ENCODE results near the gene PARP4. TPM values are rescaled to one million over a fixed set of nuclear protein-coding genes. Genes with fewer than 3 reads are reported as not detected.

Gene PARP4
- polyA plus RNA-seq, 1 donor from 2014 or later = 0.76 TPM

DNA sequence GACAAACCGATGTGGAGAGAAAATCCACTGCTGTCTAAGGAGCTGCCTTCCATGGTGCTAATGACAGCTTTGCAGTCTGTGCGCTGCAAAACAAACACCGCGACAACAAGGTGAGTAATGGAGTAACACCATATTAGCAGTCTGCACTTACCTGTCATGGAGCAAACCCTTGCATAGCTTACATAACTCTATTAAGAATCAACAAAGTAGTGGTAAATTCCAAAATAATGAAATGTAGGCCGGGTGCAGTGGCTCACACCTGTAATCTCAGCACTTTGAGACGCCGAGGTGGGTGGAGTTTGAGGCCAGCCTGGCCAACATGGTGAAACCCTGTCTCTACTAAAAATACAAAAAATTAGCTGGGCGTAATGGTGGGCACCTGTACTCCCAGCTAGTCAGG lies 56.2 kb downstream of the PARP4 start:
- no peak for TF ChIP-seq EZH2 (IDR thresholded peaks at IDR 0.05; ENCODE audit: borderline replicate concordance, insufficient read depth, low read length, poor library complexity, severe bottlenecking)
- TF ChIP-seq RAD21 (conservative IDR thresholded peaks at IDR 0.05) = no peak
- no peak for TF ChIP-seq SMC3 (conservative IDR thresholded peaks at IDR 0.05; ENCODE audit: poor library complexity)
- TF ChIP-seq, protein P1, sequence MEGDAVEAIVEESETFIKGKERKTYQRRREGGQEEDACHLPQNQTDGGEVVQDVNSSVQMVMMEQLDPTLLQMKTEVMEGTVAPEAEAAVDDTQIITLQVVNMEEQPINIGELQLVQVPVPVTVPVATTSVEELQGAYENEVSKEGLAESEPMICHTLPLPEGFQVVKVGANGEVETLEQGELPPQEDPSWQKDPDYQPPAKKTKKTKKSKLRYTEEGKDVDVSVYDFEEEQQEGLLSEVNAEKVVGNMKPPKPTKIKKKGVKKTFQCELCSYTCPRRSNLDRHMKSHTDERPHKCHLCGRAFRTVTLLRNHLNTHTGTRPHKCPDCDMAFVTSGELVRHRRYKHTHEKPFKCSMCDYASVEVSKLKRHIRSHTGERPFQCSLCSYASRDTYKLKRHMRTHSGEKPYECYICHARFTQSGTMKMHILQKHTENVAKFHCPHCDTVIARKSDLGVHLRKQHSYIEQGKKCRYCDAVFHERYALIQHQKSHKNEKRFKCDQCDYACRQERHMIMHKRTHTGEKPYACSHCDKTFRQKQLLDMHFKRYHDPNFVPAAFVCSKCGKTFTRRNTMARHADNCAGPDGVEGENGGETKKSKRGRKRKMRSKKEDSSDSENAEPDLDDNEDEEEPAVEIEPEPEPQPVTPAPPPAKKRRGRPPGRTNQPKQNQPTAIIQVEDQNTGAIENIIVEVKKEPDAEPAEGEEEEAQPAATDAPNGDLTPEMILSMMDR (IDR thresholded peaks at IDR 0.05; ENCODE audit: poor library complexity, severe bottlenecking) = no peak
- TF ChIP-seq EP300 (conservative IDR thresholded peaks at IDR 0.05; ENCODE audit: poor library complexity, severe bottlenecking) = no peak
- TF ChIP-seq, protein P2, sequence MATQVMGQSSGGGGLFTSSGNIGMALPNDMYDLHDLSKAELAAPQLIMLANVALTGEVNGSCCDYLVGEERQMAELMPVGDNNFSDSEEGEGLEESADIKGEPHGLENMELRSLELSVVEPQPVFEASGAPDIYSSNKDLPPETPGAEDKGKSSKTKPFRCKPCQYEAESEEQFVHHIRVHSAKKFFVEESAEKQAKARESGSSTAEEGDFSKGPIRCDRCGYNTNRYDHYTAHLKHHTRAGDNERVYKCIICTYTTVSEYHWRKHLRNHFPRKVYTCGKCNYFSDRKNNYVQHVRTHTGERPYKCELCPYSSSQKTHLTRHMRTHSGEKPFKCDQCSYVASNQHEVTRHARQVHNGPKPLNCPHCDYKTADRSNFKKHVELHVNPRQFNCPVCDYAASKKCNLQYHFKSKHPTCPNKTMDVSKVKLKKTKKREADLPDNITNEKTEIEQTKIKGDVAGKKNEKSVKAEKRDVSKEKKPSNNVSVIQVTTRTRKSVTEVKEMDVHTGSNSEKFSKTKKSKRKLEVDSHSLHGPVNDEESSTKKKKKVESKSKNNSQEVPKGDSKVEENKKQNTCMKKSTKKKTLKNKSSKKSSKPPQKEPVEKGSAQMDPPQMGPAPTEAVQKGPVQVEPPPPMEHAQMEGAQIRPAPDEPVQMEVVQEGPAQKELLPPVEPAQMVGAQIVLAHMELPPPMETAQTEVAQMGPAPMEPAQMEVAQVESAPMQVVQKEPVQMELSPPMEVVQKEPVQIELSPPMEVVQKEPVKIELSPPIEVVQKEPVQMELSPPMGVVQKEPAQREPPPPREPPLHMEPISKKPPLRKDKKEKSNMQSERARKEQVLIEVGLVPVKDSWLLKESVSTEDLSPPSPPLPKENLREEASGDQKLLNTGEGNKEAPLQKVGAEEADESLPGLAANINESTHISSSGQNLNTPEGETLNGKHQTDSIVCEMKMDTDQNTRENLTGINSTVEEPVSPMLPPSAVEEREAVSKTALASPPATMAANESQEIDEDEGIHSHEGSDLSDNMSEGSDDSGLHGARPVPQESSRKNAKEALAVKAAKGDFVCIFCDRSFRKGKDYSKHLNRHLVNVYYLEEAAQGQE (IDR thresholded peaks at IDR 0.05; ENCODE audit: borderline replicate concordance) = no peak
- no peak for TF ChIP-seq MXI1 (conservative IDR thresholded peaks at IDR 0.05; ENCODE audit: poor library complexity, severe bottlenecking)
- no peak for TF ChIP-seq POLR2AphosphoS5 (IDR thresholded peaks at IDR 0.05)
- no peak overlapping the region for H3K27ac ChIP-seq (ENCODE audit: low read length)
- H3K79me2 ChIP-seq (replicated peaks; ENCODE audit: insufficient read depth, low read length) = no peaks in the 10 kb centered on the region
- no peaks in the 10 kb centered on the region for H3K27me3 ChIP-seq (ENCODE audit: insufficient read depth, low read depth, low read length)
- no peak overlapping the region for H3K4me2 ChIP-seq (ENCODE audit: low read length)
- no peak overlapping the region for H2AFZ ChIP-seq (ENCODE audit: low read depth, low read length)
- no peaks in the 10 kb centered on the region for H4K20me1 ChIP-seq (ENCODE audit: insufficient read depth)
- no peak overlapping the region for H3K4me3 ChIP-seq (ENCODE audit: low read length)
- H3K36me3 ChIP-seq (ENCODE audit: insufficient read depth, low read length) = no peaks in the 10 kb centered on the region
- H3K9ac ChIP-seq (ENCODE audit: low read length) = no peak overlapping the region
- no peaks in the 10 kb centered on the region for H3K9me2 ChIP-seq (ENCODE audit: insufficient read depth, low read length)
- no peaks in the 10 kb centered on the region for H3F3A ChIP-seq (ENCODE audit: insufficient read depth, low read length, poor library complexity, severe bottlenecking)
- no peaks in the 10 kb centered on the region for H3K9me3 ChIP-seq (ENCODE audit: low read length)

DNA sequence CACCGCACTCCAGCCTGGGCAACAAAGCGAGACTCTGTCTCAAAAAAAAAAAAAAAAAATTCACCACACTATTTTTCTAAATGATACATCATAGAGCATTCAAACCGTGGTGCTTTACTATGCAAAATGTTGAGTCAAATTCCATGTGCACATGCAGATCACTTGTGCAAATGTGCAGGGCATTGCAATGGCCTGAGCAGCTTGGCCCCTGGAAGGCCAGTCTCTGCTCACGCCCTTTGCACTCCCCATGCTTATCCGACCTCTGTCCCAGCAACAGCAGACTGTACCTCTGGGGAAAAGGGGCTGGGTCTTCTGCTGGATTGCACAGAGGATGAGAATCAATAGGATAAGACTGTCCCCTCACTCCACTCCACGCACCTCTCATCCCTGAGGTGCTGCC lies 58.5 kb downstream of the PARP4 start:
- Histone ChIP-seq H4K20me1 (ENCODE audit: insufficient read depth) (no peaks in the 10 kb centered on the region), H3K79me2 (replicated peaks; ENCODE audit: insufficient read depth, low read length) (no peaks in the 10 kb centered on the region), H3K27me3 (ENCODE audit: insufficient read depth, low read depth, low read length) (no peaks in the 10 kb centered on the region), H3K9ac (ENCODE audit: low read length) (no peak overlapping the region), H3K9me2 (ENCODE audit: insufficient read depth, low read length) (no peaks in the 10 kb centered on the region), H3K27ac (ENCODE audit: low read length) (no peak overlapping the region), H2AFZ (ENCODE audit: low read depth, low read length) (no peak overlapping the region), H3F3A (ENCODE audit: insufficient read depth, low read length, poor library complexity, severe bottlenecking) (no peaks in the 10 kb centered on the region), H3K4me3 (ENCODE audit: low read length) (no peak overlapping the region), H3K9me3 (ENCODE audit: low read length) (no peaks in the 10 kb centered on the region), H3K36me3 (ENCODE audit: insufficient read depth, low read length) (no peaks in the 10 kb centered on the region), H3K4me2 (ENCODE audit: low read length) (no peak overlapping the region)
- TF ChIP-seq EZH2 (IDR thresholded peaks at IDR 0.05; ENCODE audit: borderline replicate concordance, insufficient read depth, low read length, poor library complexity, severe bottlenecking) (no peak), EP300 (conservative IDR thresholded peaks at IDR 0.05; ENCODE audit: poor library complexity, severe bottlenecking) (no peak), RAD21 (conservative IDR thresholded peaks at IDR 0.05) (no peak)

DNA sequence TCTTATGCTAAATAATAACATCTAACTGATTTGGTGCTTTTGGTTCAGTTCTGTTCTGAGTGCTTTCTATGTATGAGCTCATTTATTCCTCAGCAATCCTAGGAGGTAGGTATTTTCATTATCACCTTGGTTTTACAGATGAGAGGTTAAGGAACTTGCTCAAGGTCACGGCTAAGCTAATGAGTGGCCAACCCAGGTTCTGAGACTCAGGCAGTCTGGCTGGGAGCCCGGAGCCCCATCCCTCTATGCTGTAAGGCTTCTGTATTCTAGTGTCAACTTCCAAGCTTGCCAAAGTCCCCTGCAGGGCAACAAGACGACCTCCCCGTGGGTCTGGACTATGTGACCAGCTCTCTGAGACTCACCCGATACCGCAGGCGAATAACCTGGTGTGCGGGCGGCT lies 60.5 kb downstream of the PARP4 start:
- Histone ChIP-seq H3K36me3 (ENCODE audit: insufficient read depth, low read length) (no peaks in the 10 kb centered on the region), H2AFZ (ENCODE audit: low read depth, low read length) (no peak overlapping the region), H3K4me3 (ENCODE audit: low read length) (no peak overlapping the region), H3F3A (ENCODE audit: insufficient read depth, low read length, poor library complexity, severe bottlenecking) (no peaks in the 10 kb centered on the region), H3K4me2 (ENCODE audit: low read length) (no peak overlapping the region), H3K27ac (ENCODE audit: low read length) (no peak overlapping the region), H3K79me2 (replicated peaks; ENCODE audit: insufficient read depth, low read length) (no peaks in the 10 kb centered on the region), H3K9me2 (ENCODE audit: insufficient read depth, low read length) (no peaks in the 10 kb centered on the region), H3K27me3 (ENCODE audit: insufficient read depth, low read depth, low read length) (no peaks in the 10 kb centered on the region), H3K9me3 (ENCODE audit: low read length) (no peaks in the 10 kb centered on the region), H3K9ac (ENCODE audit: low read length) (no peak overlapping the region), H4K20me1 (ENCODE audit: insufficient read depth) (no peaks in the 10 kb centered on the region)
- TF ChIP-seq EP300 (conservative IDR thresholded peaks at IDR 0.05; ENCODE audit: poor library complexity, severe bottlenecking) (no peak), RAD21 (conservative IDR thresholded peaks at IDR 0.05) (no peak), SMC3 (conservative IDR thresholded peaks at IDR 0.05; ENCODE audit: poor library complexity) (no peak), POLR2AphosphoS5 (IDR thresholded peaks at IDR 0.05) (no peak), MXI1 (conservative IDR thresholded peaks at IDR 0.05; ENCODE audit: poor library complexity, severe bottlenecking) (no peak), TAF1 (IDR thresholded peaks at IDR 0.05; ENCODE audit: low read depth) (no peak), EZH2 (IDR thresholded peaks at IDR 0.05; ENCODE audit: borderline replicate concordance, insufficient read depth, low read length, poor library complexity, severe bottlenecking) (no peak)
- TF ChIP-seq, protein P1 (IDR thresholded peaks at IDR 0.05; ENCODE audit: poor library complexity, severe bottlenecking) = no peak
- TF ChIP-seq, protein P2 (IDR thresholded peaks at IDR 0.05; ENCODE audit: borderline replicate concordance) = no peak

All from neural cell (in vitro differentiated cells).